Adipose tissue (tissue), 3 donors: ENCODE data around the gene RNF144A. TPM values are rescaled to one million over a fixed set of nuclear protein-coding genes. Genes with fewer than 3 reads are reported as not detected.

Source experiments
- H3K27ac ChIP-seq: one replicate; pipeline ENCODE4 v1.5.1; 2013; ENCODE audit warnings: low read depth, low read length
- WGBS, 3 donors: extraction: QIAGEN DNeasy Blood & Tissue Kit; methylation state at CpG; one replicate each; pipeline ENCODE4 v1.1.7; 2013; 5-methylcytosine and 5-hydroxymethylcytosine counted together
- polyA plus RNA-seq, 3 donors: library from polyadenylated mRNA; stranded (reverse); fragments of 200-250 nt; gene quantifications; one replicate each; pipeline ENCODE4 v1.2.3, GENCODE V29; 2013
- donor health status: healthy with polysubstance abuse.
- donor health status: Bipolar disorder and iron deficiency.
- donor health status: healthy.

RNF144A gene
- polyA plus RNA-seq, 3 donors = 4.9 to 18.4 (median 6.1) TPM

GRCh38 chr2:7040547-7040946 is 123.3 kb downstream of the RNF144A start:
- 76 to 82% (median 78%) methylated on average over 8 of the region's 8 CpGs for WGBS, 3 donors
- H3K27ac ChIP-seq = no peak overlapping the region

- 91 to 93% (median 93%) methylated on average over 7 of the region's 7 CpGs for WGBS, 3 donors
- H3K27ac ChIP-seq = no peak overlapping the region
Observed at GRCh38 chr2:7041421-7041820, 124.2 kb downstream of the RNF144A start.

- 73 to 84% (median 75%) methylated on average over 3 of the region's 3 CpGs for WGBS, 3 donors
- no peak overlapping the region for H3K27ac ChIP-seq
Observed at GRCh38 chr2:7043690-7044089, 126.5 kb downstream of the RNF144A start.

GRCh38 chr2:7044253-7045250 is 127.3 kb downstream of the RNF144A start:
- WGBS, 3 donors = 78 to 82% (median 81%) methylated on average over 17 of the region's 17 CpGs
- no peak overlapping the region for H3K27ac ChIP-seq

- WGBS, 3 donors = 68 to 78% (median 77%) methylated on average over 15 of the region's 15 CpGs
- H3K27ac ChIP-seq = no peak overlapping the region
Observed at GRCh38 chr2:7045601-7046590, 128.7 kb downstream of the RNF144A start.

GRCh38 chr2:7047661-7048060 is 130.4 kb downstream of the RNF144A start:
- no peak overlapping the region for H3K27ac ChIP-seq
- 44 to 76% (median 66%) methylated on average over 3 of the region's 3 CpGs for WGBS, 3 donors

- no peak overlapping the region for H3K27ac ChIP-seq
- 76 to 87% (median 87%) methylated on average over 4 of the region's 4 CpGs for WGBS, 3 donors
Observed at GRCh38 chr2:7048762-7049294, 131.6 kb downstream of the RNF144A start.

GRCh38 chr2:7052404-7052803 is 135.2 kb downstream of the RNF144A start:
- WGBS, 3 donors = 70 to 96% (median 77%) methylated on average over 3 of the region's 3 CpGs
- H3K27ac ChIP-seq = no peak overlapping the region

- 46 to 90% (median 79%) methylated on average over 6 of the region's 6 CpGs for WGBS, 3 donors
- no peak overlapping the region for H3K27ac ChIP-seq
Observed at GRCh38 chr2:7053650-7054265, 136.5 kb downstream of the RNF144A start.

- WGBS, 3 donors = 33 to 65% (median 46%) methylated on average over 4 of the region's 4 CpGs
- no peak overlapping the region for H3K27ac ChIP-seq
Observed at GRCh38 chr2:7057865-7058400, 140.7 kb downstream of the RNF144A start.

- 37 to 73% (median 73%) methylated on average over 2 of the region's 2 CpGs for WGBS, 3 donors
- H3K27ac ChIP-seq = no peak overlapping the region
Observed at GRCh38 chr2:7060156-7060555, 142.9 kb downstream of the RNF144A start.

- no peak overlapping the region for H3K27ac ChIP-seq
- 80 to 90% (median 82%) methylated on average over 8 of the region's 8 CpGs for WGBS, 3 donors
Observed at GRCh38 chr2:7060631-7061449, 143.6 kb downstream of the RNF144A start.

GRCh38 chr2:7061450-7061789 is 144.2 kb downstream of the RNF144A start:
- H3K27ac ChIP-seq = no peak overlapping the region
- 71 to 92% (median 85%) methylated on average over 3 of the region's 3 CpGs for WGBS, 3 donors

GRCh38 chr2:7061921-7062320 is 144.7 kb downstream of the RNF144A start:
- 75 to 88% (median 85%) methylated on average over 3 of the region's 3 CpGs for WGBS, 3 donors
- no peak overlapping the region for H3K27ac ChIP-seq

GRCh38 chr2:7063789-7064188 is 146.6 kb downstream of the RNF144A start:
- 67 to 79% (median 78%) methylated on average over 3 of the region's 3 CpGs for WGBS, 3 donors
- H3K27ac ChIP-seq = no peak overlapping the region

GRCh38 chr2:7068457-7068856 is 151.2 kb downstream of the RNF144A start:
- H3K27ac ChIP-seq = no peak overlapping the region
- 84 to 94% (median 91%) methylated on average over 5 of the region's 5 CpGs for WGBS, 3 donors

- no peak overlapping the region for H3K27ac ChIP-seq
- 81 to 93% (median 92%) methylated on average over 5 of the region's 5 CpGs for WGBS, 3 donors
Observed at GRCh38 chr2:7070483-7070882, 153.3 kb downstream of the RNF144A start.
